Lower lobe of right lung (tissue), 2 donors: ENCODE measurements around the gene RAB3GAP1. TPM values are rescaled to one million over a fixed set of nuclear protein-coding genes. Genes with fewer than 3 reads are reported as not detected.

Experiments used
- ATAC-seq, 2 donors: fragments of 200-7000 bp; cut with Tn5 transposase; one replicate each; pipeline ENCODE4 v1.9.1; 2020 to 2022; ENCODE audit warnings: mild to moderate bottlenecking in 2 of 2, moderate library complexity in 2 of 2
- DNase-seq: peaks from one replicate; pipeline ENCODE4 v3.0.0-alpha.2; 2020
- H3K27ac ChIP-seq: fragments of 200-600 bp; one replicate; pipeline ENCODE4 v1.8.0; 2022
- H3K27me3 ChIP-seq: fragments of 200-600 bp; one replicate; pipeline ENCODE4 v1.8.0; 2022; ENCODE audit warnings: low read depth
- H3K36me3 ChIP-seq: fragments of 200-600 bp; one replicate; pipeline ENCODE4 v1.8.0; 2022; ENCODE audit warnings: mild to moderate bottlenecking
- H3K4me1 ChIP-seq: fragments of 200-600 bp; one replicate; pipeline ENCODE4 v1.8.0; 2022
- H3K4me3 ChIP-seq: fragments of 200-600 bp; one replicate; pipeline ENCODE4 v1.8.0; 2022; ENCODE audit warnings: mild to moderate bottlenecking
- H3K9me3 ChIP-seq: fragments of 200-600 bp; one replicate; pipeline ENCODE4 v1.8.0; 2022
- CTCF ChIP-seq: fragments of 200-600 bp; IDR thresholded peaks from one replicate; pipeline ENCODE4 v1.8.0; 2022; ENCODE audit warnings: antibody characterized with exemption, mild to moderate bottlenecking
- intact Hi-C: fragments of 100-400 bp; cut with DNase I; formaldehyde crosslinking; loops from one replicate; pipeline ENCODE4 v1.11.0; 2022
- total RNA-seq: library from RNA; stranded (reverse); fragmentation: NEBNext Ultra II Directional; extraction: Animal tissue kit (Norgen Biotek cat#: 25700); gene quantifications from one replicate; pipeline ENCODE4 v1.2.1, GENCODE V29; 2021
- donor health status: DM: no; HTN: yes; CAD: no; lungs with severe emphysema.

The RAB3GAP1 gene
- total RNA-seq, 1 donor from 2014 or later: 43.5 TPM

DNA sequence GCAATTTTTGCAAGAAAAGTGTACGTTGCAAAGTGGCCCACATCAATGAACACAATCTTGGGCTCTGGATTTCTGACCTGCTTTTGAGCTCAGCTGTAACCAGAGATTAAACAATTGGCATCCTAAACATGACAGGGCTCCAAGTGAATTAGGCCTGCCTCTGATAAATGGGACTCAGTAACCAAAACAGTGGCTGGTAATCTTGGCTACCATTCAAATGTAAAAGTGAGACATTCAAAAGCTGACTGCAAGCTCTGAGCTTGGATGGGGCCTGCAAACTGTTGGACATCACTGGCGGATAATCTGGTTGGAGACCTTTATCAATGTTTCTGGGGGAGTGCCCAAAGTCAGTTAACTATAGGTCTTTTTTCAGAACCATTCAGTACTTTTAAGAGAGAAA lies 160.7 kb downstream of the RAB3GAP1 start:
- no peaks in the 10 kb centered on the region for H3K4me1 ChIP-seq
- H3K36me3 ChIP-seq: no peaks in the 10 kb centered on the region
- intact Hi-C loops: no loop called here
- no peaks in the 10 kb centered on the region for H3K9me3 ChIP-seq
- no peak for ATAC-seq
- H3K27me3 ChIP-seq: no peaks in the 10 kb centered on the region
- no peak for TF ChIP-seq CTCF
- H3K27ac ChIP-seq: no peak overlapping the region
- no peak overlapping the region for H3K4me3 ChIP-seq
- DNase-seq: no peak

DNA sequence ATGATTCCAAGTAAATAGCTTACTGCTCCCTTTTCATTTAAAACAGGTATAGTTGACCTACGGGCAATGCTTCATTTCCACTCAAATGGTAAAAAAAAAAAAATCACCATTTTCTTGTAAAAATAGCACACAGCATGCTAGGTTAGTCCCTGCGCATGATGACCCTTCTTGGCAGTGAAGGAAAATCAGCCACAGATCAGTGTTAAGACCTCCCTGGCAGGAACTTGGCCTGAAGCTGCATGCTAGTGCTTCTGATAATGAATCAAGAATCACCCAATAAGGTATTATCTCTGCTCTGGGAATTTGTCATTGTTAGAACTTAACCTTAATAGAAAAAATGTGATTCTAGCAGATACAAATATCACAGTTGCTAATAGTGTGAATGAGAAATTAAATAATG lies 166.3 kb downstream of the RAB3GAP1 start:
- no peaks in the 10 kb centered on the region for H3K9me3 ChIP-seq
- H3K27ac ChIP-seq: no peak overlapping the region
- H3K27me3 ChIP-seq: no peaks in the 10 kb centered on the region
- DNase-seq (no peak), ATAC-seq (no peak)
- H3K4me1 ChIP-seq: no peaks in the 10 kb centered on the region
- intact Hi-C loops: no loop called here
- H3K4me3 ChIP-seq: no peak overlapping the region
- no peaks in the 10 kb centered on the region for H3K36me3 ChIP-seq
- TF ChIP-seq CTCF: no peak

- no peak for ATAC-seq
- Histone ChIP-seq H3K27ac (no peak overlapping the region), H3K27me3 (no peaks in the 10 kb centered on the region), H3K9me3 (no peaks in the 10 kb centered on the region), H3K36me3 (no peaks in the 10 kb centered on the region), H3K4me3 (no peak overlapping the region), H3K4me1 (no peaks in the 10 kb centered on the region)
- intact Hi-C loops: no loop called here
- TF ChIP-seq CTCF: no peak
- DNase-seq: no peak
These were observed 167.1 kb downstream of the RAB3GAP1 start for GRCh38 chr2:135219226-135219625.

Other genes with a start within 250 kb of the RAB3GAP1 start
- gene ACMSD, start 213.7 kb upstream of the RAB3GAP1 start, total RNA-seq: not detected
- 44.0 TPM for gene CCNT2, start 133.5 kb upstream of the RAB3GAP1 start, total RNA-seq
- 7.2 TPM for gene MAP3K19, start 4.8 kb upstream of the RAB3GAP1 start, total RNA-seq